Fibroblast of lung (primary cell): ENCODE measurements around the gene TNRC6C.

ENCODE experiments used
- CTCF ChIP-seq, 2 donors: IDR thresholded peaks in 1 of 2; conservative IDR thresholded peaks in 1 of 2; 1 replicate in 1 of 2; 2 replicates in 1 of 2; pipeline ENCODE4 v1.5.1; 2011 to 2012; ENCODE audit warnings: low read length in 2 of 2, control low read depth in 1 of 2, inconsistent platforms in 1 of 2, low read depth in 1 of 2, mild to moderate bottlenecking in 1 of 2
- EZH2 ChIP-seq: IDR thresholded peaks from 2 replicates; pipeline ENCODE4 v1.5.1; 2012; ENCODE audit warnings: low read length, control low read depth, mild to moderate bottlenecking; ENCODE audit errors: missing control alignments

- TF ChIP-seq CTCF (conservative IDR thresholded peaks at IDR 0.05 in 1 of 2, IDR thresholded peaks at IDR 0.05 in 1 of 2; ENCODE audit: low read depth in 1 of 2, low read length in 2 of 2): no peak
- no peak for TF ChIP-seq EZH2
Observed at GRCh38 chr17:78014646-78015045, 56.1 kb downstream of the TNRC6C start.
